Kidney (tissue), 14 donors: ENCODE data around the gene CLDN10. TPM values are rescaled to one million over a fixed set of nuclear protein-coding genes. Genes with fewer than 3 reads are reported as not detected.
A peak's percentile ranks its signal among the peaks of the same experiment; 100 is the strongest.

Source experiments
- DNase-seq, 5 donors: peaks; one replicate each; pipeline ENCODE4 v3.0.0-alpha.2; 2013 to 2020
- FAIRE-seq: peaks from 2 replicates; lab custom pipeline; 2012; peaks lifted over from hg19 to GRCh38; lab: Jason Lieb, UNC
- H3K27ac ChIP-seq, 2 donors: one replicate each; pipeline ENCODE4 v1.7.0; 2013; ENCODE audit warnings: low read depth in 2 of 2, low read length in 2 of 2, inconsistent platforms in 1 of 2
- H3K27me3 ChIP-seq: one replicate; pipeline ENCODE4 v1.7.1; 2013; ENCODE audit warnings: low read length, inconsistent platforms; ENCODE audit not compliant: control insufficient read depth, insufficient read depth
- H3K36me3 ChIP-seq, 3 donors: one replicate each; pipeline versions ENCODE4 v1.7.0 to v1.7.1; 2013; ENCODE audit warnings: low read length in 3 of 3, control low read depth in 1 of 3, inconsistent platforms in 1 of 3; ENCODE audit not compliant: insufficient read depth in 3 of 3, control insufficient read depth in 2 of 3
- H3K4me1 ChIP-seq, 3 donors: one replicate each; pipeline versions ENCODE4 v1.7.0 to v1.7.1; 2013; ENCODE audit warnings: low read length in 3 of 3, inconsistent platforms in 1 of 3, low read depth in 1 of 3; ENCODE audit not compliant: control insufficient read depth in 2 of 3, insufficient read depth in 2 of 3
- H3K4me3 ChIP-seq, 3 donors: one replicate each; pipeline versions ENCODE4 v1.7.0 to v1.8.1; 2013; ENCODE audit warnings: low read length in 3 of 3, control low read depth in 1 of 3, inconsistent platforms in 1 of 3
- H3K9ac ChIP-seq, 3 donors: one replicate each; pipeline versions ENCODE4 v1.7.0 to v1.7.1; 2013; ENCODE audit warnings: low read length in 3 of 3, control low read depth in 1 of 3, inconsistent platforms in 1 of 3
- H3K9me3 ChIP-seq, 3 donors: one replicate each; pipeline versions ENCODE4 v1.7.0 to v1.7.1; 2013; ENCODE audit warnings: low read length in 3 of 3, control low read depth in 1 of 3, inconsistent platforms in 1 of 3; ENCODE audit not compliant: control insufficient read depth in 2 of 3, insufficient read depth in 1 of 3
- CTCF ChIP-seq: IDR thresholded peaks from 3 replicates; pipeline ENCODE4 v1.5.1; 2012; ENCODE audit warnings: mild to moderate bottlenecking, moderate library complexity, borderline replicate concordance; ENCODE audit not compliant: insufficient read depth; ENCODE audit errors: extremely low read depth
- intact Hi-C: fragments of 100-400 bp; cut with DNase I; formaldehyde crosslinking; loops from one replicate; pipeline ENCODE4 v1.11.1; 2022
- polyA plus RNA-seq: library from polyadenylated mRNA; stranded (reverse); fragments of 350-450 nt; fragmentation: Illumina TruSeq; extraction: RNeasy Lipid Tissue Mini Kit (QIAGEN cat#74804); gene quantifications from one replicate; pipeline ENCODE4 v1.2.3, GENCODE V29; 2014; ENCODE audit warnings: low read depth, low replicate concordance; ENCODE audit not compliant: insufficient read depth
- total RNA-seq: library from RNA; stranded (reverse); fragmentation: NEBNext Ultra II Directional; extraction: Animal tissue kit (Norgen Biotek cat#: 25700); gene quantifications from one replicate; pipeline ENCODE4 v1.2.1, GENCODE V29; 2021
- donor health status: control.
- donor health status: control.
- donor health status: control.
- donor health status: control.
- donor health status: control.
- donor health status: DM: yes; HTN: yes; CAD: no.
- donor health status: Normal renal cell carcinoma (clear cell type).

Gene CLDN10
- total and polyA plus RNA-seq, 2 donors from 2014 or later: 144 to 174 TPM

GRCh38 chr13:95540888-95541287 lies 11.6 kb upstream of the CLDN10 start:
- DNase-seq (peak in 4 of 5 donors; percentile 61 to 86 (median 70)), FAIRE-seq (no peak)
- no peaks in the 10 kb centered on the region for H3K9me3 ChIP-seq
- H3K9ac ChIP-seq: no peak overlapping the region
- H3K27ac ChIP-seq: no peak overlapping the region
- H3K36me3 ChIP-seq: no peaks in the 10 kb centered on the region
- H3K4me1 ChIP-seq: peaks cover 0 to 13% (median 5%) of the 10 kb centered on the region in 3 donors
- intact Hi-C loops: no loop called here
- no peaks in the 10 kb centered on the region for H3K27me3 ChIP-seq
- TF ChIP-seq CTCF: no peak
- H3K4me3 ChIP-seq: no peak overlapping the region

DNA sequence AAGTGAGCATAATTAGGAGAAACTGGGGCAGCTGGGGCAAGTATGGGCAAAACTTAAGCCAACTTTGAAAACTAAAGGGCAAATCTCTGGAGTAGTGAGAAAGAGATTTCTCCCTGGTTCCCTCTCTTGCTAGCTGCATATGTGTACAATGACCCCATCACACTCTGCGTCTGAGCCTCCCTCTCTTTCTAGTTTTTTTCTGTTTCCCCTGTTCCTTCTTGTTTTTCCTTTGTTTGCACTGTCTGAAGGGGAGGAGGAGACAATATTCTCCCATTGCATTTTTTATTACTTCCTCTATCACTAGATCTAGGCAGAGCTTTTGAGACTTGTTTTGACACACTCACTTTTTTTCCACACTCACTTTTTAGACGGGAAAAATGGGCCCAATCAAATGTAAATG lies 11.2 kb upstream of the CLDN10 start:
- H3K27me3 ChIP-seq: no peaks in the 10 kb centered on the region
- FAIRE-seq: no peak

GRCh38 chr13:95541911-95542474 lies 10.5 kb upstream of the CLDN10 start:
- intact Hi-C loops: no loop called here
- Histone ChIP-seq H3K9ac (no peak overlapping the region), H3K36me3 (no peaks in the 10 kb centered on the region), H3K27me3 (no peaks in the 10 kb centered on the region), H3K4me1 (peaks cover 0 to 13% (median 5%) of the 10 kb centered on the region in 3 donors), H3K4me3 (no peak overlapping the region), H3K9me3 (no peaks in the 10 kb centered on the region), H3K27ac (no peak overlapping the region)
- DNase-seq (no peak), FAIRE-seq (no peak)
- no peak for TF ChIP-seq CTCF

More for the DNA sequence above, 11.2 kb upstream of the CLDN10 start:
- Histone ChIP-seq H3K4me3 (no peak overlapping the region), H3K9ac (no peak overlapping the region), H3K36me3 (no peaks in the 10 kb centered on the region), H3K4me1 (peaks cover 0 to 13% (median 5%) of the 10 kb centered on the region in 3 donors), H3K27ac (no peak overlapping the region), H3K9me3 (no peaks in the 10 kb centered on the region)
- intact Hi-C loops: no loop called here
- no peak for DNase-seq
- no peak for TF ChIP-seq CTCF

DNA sequence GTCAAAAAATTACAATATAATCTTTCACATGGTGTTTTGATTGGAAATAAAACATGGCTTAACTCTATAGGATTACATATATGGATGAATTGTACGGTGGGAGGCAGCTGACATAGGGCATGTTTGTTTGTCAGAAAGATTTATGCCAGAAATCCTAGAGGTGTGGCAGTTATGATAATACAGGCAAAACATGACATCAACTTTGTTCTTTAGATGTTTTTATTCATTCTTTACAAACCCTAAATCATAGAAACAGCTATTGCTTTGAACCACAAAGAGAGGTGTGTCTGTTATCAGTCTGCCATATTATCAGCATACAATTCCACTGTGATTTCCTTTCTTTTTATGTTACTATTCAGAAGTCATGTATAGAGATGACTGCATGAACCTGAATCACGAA lies 8.2 kb upstream of the CLDN10 start:
- DNase-seq (no peak), FAIRE-seq (no peak)
- Histone ChIP-seq H3K9me3 (no peaks in the 10 kb centered on the region), H3K4me3 (no peak overlapping the region), H3K4me1 (peaks cover 0 to 17% (median 5%) of the 10 kb centered on the region in 3 donors), H3K36me3 (no peaks in the 10 kb centered on the region), H3K27ac (no peak overlapping the region), H3K27me3 (no peaks in the 10 kb centered on the region), H3K9ac (no peak overlapping the region)
- intact Hi-C loops: no loop called here
- TF ChIP-seq CTCF: no peak
